C4-2B (cell line): ENCODE measurements around the gene PLBD2.

ENCODE experiments used
- H3K27ac ChIP-seq: fragments of 450-650 bp; 2 replicates; pipeline ENCODE4 v1.5.1; 2017
- ZFX ChIP-seq: fragments of 450-650 bp; IDR thresholded peaks from 2 replicates; pipeline ENCODE4 v1.6.1; 2017
- TF ChIP-seq, protein P1 (sequence below): fragments of 450-650 bp; conservative IDR thresholded peaks from 2 replicates; pipeline ENCODE4 v1.5.1; 2017; ENCODE audit warnings: mild to moderate bottlenecking

PLBD2 gene, protein sequence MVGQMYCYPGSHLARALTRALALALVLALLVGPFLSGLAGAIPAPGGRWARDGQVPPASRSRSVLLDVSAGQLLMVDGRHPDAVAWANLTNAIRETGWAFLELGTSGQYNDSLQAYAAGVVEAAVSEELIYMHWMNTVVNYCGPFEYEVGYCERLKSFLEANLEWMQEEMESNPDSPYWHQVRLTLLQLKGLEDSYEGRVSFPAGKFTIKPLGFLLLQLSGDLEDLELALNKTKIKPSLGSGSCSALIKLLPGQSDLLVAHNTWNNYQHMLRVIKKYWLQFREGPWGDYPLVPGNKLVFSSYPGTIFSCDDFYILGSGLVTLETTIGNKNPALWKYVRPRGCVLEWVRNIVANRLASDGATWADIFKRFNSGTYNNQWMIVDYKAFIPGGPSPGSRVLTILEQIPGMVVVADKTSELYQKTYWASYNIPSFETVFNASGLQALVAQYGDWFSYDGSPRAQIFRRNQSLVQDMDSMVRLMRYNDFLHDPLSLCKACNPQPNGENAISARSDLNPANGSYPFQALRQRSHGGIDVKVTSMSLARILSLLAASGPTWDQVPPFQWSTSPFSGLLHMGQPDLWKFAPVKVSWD

GRCh38 chr12:113358381-113359132, at the start of gene PLBD2:
TSS of gene PLBD2 (plus strand) at chr12:113358587. CDS start at chr12:113358601, 14 bp downstream.
- H3K27ac ChIP-seq = peak within 1 kb of the TSS; percentile 74
- TF ChIP-seq ZFX = peak; percentile 51
- TF ChIP-seq, protein P1, sequence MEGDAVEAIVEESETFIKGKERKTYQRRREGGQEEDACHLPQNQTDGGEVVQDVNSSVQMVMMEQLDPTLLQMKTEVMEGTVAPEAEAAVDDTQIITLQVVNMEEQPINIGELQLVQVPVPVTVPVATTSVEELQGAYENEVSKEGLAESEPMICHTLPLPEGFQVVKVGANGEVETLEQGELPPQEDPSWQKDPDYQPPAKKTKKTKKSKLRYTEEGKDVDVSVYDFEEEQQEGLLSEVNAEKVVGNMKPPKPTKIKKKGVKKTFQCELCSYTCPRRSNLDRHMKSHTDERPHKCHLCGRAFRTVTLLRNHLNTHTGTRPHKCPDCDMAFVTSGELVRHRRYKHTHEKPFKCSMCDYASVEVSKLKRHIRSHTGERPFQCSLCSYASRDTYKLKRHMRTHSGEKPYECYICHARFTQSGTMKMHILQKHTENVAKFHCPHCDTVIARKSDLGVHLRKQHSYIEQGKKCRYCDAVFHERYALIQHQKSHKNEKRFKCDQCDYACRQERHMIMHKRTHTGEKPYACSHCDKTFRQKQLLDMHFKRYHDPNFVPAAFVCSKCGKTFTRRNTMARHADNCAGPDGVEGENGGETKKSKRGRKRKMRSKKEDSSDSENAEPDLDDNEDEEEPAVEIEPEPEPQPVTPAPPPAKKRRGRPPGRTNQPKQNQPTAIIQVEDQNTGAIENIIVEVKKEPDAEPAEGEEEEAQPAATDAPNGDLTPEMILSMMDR = no peak

DNA sequence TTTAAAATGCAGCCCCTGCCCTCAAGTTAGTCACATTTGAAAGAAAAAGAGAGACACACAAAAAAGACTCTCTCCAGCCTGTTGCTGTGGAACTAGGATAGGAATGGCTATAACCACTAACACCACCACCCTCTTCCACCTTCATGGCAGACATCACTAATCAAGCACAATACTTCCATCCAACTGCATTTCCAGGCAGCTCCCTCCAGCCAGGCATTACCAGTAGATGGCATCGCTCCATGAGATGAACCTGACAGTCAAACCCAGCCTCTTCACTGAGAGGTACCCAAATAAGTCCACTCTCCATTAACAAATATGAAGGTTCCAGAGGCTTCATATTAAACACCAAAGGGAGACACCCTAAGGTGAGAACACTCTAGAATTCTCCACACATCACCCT, 47.9 kb upstream of the PLBD2 start:
- TF ChIP-seq, protein P1 = no peak
- no peak for TF ChIP-seq ZFX
- H3K27ac ChIP-seq = no peak overlapping the region

DNA sequence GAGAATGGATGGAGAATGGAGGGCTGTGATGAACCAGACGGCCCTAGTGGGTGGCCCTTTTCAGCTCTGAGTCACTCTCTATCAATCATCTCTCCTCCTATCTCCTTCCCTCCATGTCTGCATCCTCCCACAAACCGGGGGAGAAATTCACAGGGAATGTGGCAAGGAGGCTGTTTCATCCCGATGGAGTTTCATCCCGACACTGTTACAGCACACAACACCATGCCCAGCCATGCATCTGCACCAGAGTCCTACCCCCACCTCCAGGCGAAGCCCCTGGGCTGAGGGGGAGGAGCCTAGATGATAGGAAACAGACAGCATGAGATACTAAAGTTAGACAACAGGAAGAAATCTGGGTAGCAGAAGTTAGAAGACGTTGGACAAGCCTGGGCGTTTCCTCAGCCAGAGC, 44.3 kb upstream of the PLBD2 start:
- TF ChIP-seq ZFX = no peak
- TF ChIP-seq, protein P1 = no peak
- H3K27ac ChIP-seq = no peak overlapping the region

- TF ChIP-seq ZFX = no peak
- TF ChIP-seq, protein P1 = no peak
- no peak overlapping the region for H3K27ac ChIP-seq
These were observed 43.0 kb upstream of the PLBD2 start for GRCh38 chr12:113315358-113315757.

GRCh38 chr12:113316155-113316554, 42.2 kb upstream of the PLBD2 start:
- no peak for TF ChIP-seq ZFX
- TF ChIP-seq, protein P1 = no peak; the same call in 1 of the 2 replicates
- no peak overlapping the region for H3K27ac ChIP-seq

DNA sequence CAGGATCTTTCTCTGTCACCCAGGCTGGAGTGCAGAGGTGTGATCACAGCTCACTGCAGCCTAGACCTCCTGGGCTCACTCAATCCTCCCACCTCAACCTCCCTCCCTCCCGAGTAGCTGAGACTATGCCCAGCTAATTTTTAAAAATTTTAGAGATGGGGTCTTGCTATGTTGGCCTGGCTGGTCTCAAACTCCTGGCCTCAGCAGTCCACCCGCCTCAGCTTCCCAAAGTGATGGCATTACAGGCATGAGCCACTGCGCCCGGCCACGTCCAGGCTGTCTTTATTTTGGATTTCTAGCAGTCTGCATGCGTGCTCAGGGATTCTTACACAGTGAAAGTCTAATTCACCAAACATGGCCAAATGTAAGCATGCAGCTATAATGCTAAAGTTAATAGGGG, 41.3 kb upstream of the PLBD2 start:
- TF ChIP-seq ZFX = no peak
- TF ChIP-seq, protein P1 = no peak
- H3K27ac ChIP-seq = no peak overlapping the region
